HepG2 (cell line): Measurements from ENCODE around the gene CPOX. TPM values are rescaled to one million over a fixed set of nuclear protein-coding genes. Genes with fewer than 3 reads are reported as not detected.
A peak's percentile ranks its signal among the peaks of the same experiment; 100 is the strongest.

ENCODE experiments used
- ATAC-seq: fragments of 200-7000 bp; cut with Tn5 transposase; 3 replicates; pipeline ENCODE4 v1.9.1; 2020; ENCODE audit warnings: mild to moderate bottlenecking, moderate library complexity
- BruUV-seq: library from RNA; stranded (reverse); fragments of 400-500 nt; replicated peaks from 2 replicates; lab custom pipeline; 2021; lab: Mats Ljungman, UMichigan
- CTCF ChIA-PET: fragments of 300-600 bp; formaldehyde crosslinking; extraction: SDS; loops from one replicate; lab custom pipeline; 2021; ENCODE audit warnings: low total read pairs, inconsistent platforms, low intra/inter-chr PET ratio; lab: Yijun Ruan, JAX
- POLR2A ChIA-PET: fragments of 350-600 bp; sonication (Branson Sonifier 250); formaldehyde crosslinking; loops from one replicate; lab custom pipeline; 2020; ENCODE audit warnings: antibody characterized with exemption, inconsistent platforms; lab: Yijun Ruan, JAX
- DNase-seq: peaks from one replicate; pipeline ENCODE4 v3.0.0-alpha.2; 2015; ENCODE audit warnings: low spot score
- FAIRE-seq: peaks from 3 replicates; lab custom pipeline; 2011; peaks lifted over from hg19 to GRCh38; lab: Jason Lieb, UNC
- H2AFZ ChIP-seq: one replicate; pipeline ENCODE4 v1.6.1; 2011; ENCODE audit warnings: low read length, inconsistent platforms
- H3K27ac ChIP-seq: fragments of 300-600 bp; 3 replicates; pipeline ENCODE4 v1.8.0; 2011; ENCODE audit warnings: mixed run types, mild to moderate bottlenecking, mixed read lengths, low read length, inconsistent platforms; ENCODE audit not compliant: insufficient read depth; ENCODE audit errors: extremely low read length
- H3K27me3 ChIP-seq, 2 experiments: fragments of 200-600 bp in 1 of 2; 2 replicates in 1 of 2; 3 replicates in 1 of 2; pipeline versions ENCODE4 v1.6.0 to v1.8.0; 2011; ENCODE audit warnings: low read length in 2 of 2, mild to moderate bottlenecking in 2 of 2, moderate library complexity in 2 of 2, inconsistent platforms in 1 of 2; ENCODE audit not compliant: insufficient read depth in 2 of 2, control insufficient read depth in 1 of 2
- H3K36me3 ChIP-seq, 2 experiments: fragments of 200-600 bp in 1 of 2; replicated peaks in 1 of 2; 2 replicates in 1 of 2; 3 replicates in 1 of 2; pipeline versions ENCODE4 v1.5.1 to v1.8.0; 2011; ENCODE audit warnings: low read length in 2 of 2, inconsistent platforms in 1 of 2; ENCODE audit not compliant: insufficient read depth in 2 of 2, control insufficient read depth in 1 of 2
- H3K4me1 ChIP-seq: 2 replicates; pipeline ENCODE4 v1.5.1; 2012; ENCODE audit warnings: low read length, inconsistent platforms; ENCODE audit not compliant: insufficient read depth
- H3K4me2 ChIP-seq: 2 replicates; pipeline ENCODE4 v1.6.0; 2011; ENCODE audit warnings: low read depth, low read length, inconsistent platforms
- H3K4me3 ChIP-seq, 3 experiments: fragments of 200-600 bp in 1 of 3; sonication (generic), shearing (Covaris generic) in 1 of 3; replicated peaks in 1 of 3; 2 replicates each; pipeline ENCODE4 v1.5.1; 2011 to 2016; ENCODE audit warnings: low read length in 3 of 3, inconsistent platforms in 2 of 3, low read depth in 2 of 3, mild to moderate bottlenecking in 2 of 3, control low read depth in 1 of 3, mixed read lengths in 1 of 3; ENCODE audit not compliant: insufficient read depth in 1 of 3
- H3K79me2 ChIP-seq: one replicate; pipeline ENCODE4 v1.6.1; 2011; ENCODE audit warnings: low read length, inconsistent platforms; ENCODE audit not compliant: insufficient read depth
- H3K9ac ChIP-seq: 2 replicates; pipeline ENCODE4 v1.6.0; 2011; ENCODE audit warnings: mild to moderate bottlenecking, low read depth, low read length, inconsistent platforms; ENCODE audit not compliant: insufficient read depth
- H3K9me3 ChIP-seq: 2 replicates; pipeline ENCODE4 v1.5.1; 2012; ENCODE audit warnings: mild to moderate bottlenecking, low read length
- H4K20me1 ChIP-seq: 2 replicates; pipeline ENCODE4 v1.6.0; 2011; ENCODE audit warnings: inconsistent platforms, mild to moderate bottlenecking, low read length, moderate library complexity; ENCODE audit not compliant: insufficient read depth
- REST ChIP-seq, 2 experiments: IDR thresholded peaks; 2 replicates each; pipeline ENCODE4 v1.6.1; 2011 to 2012; ENCODE audit warnings: low read length in 2 of 2, borderline replicate concordance in 1 of 2, low read depth in 1 of 2, mild to moderate bottlenecking in 1 of 2, moderate library complexity in 1 of 2
- SMC3 ChIP-seq: IDR thresholded peaks from 2 replicates; pipeline ENCODE4 v1.6.1; 2011; ENCODE audit warnings: low read length, improper control_type of control experiment
- ZFP36L1 ChIP-seq: sonication (generic); formaldehyde crosslinking; IDR thresholded peaks from 2 replicates; pipeline ENCODE4 v1.8.0; 2022; ENCODE audit warnings: mild to moderate bottlenecking, missing genetic modification reagents, moderate library complexity
- ZNF629 ChIP-seq: sonication (generic); formaldehyde crosslinking; conservative IDR thresholded peaks from 2 replicates; pipeline ENCODE4 v1.5.0; 2020; ENCODE audit warnings: missing genetic modification reagents
- ZNF710 ChIP-seq: sonication (generic); formaldehyde crosslinking; IDR thresholded peaks from 2 replicates; pipeline ENCODE4 v1.5.0; 2020; ENCODE audit warnings: mild to moderate bottlenecking, missing genetic modification reagents, borderline replicate concordance
- ZSCAN29 ChIP-seq: sonication (generic); formaldehyde crosslinking; conservative IDR thresholded peaks from 2 replicates; pipeline ENCODE4 v1.4.0; 2020; ENCODE audit warnings: mild to moderate bottlenecking, missing genetic modification reagents
- WGBS: methylation state at CpG from one replicate; pipeline ENCODE4 v1.1.6; 2017; ENCODE audit warnings: low lambda C conversion rate; 5-methylcytosine and 5-hydroxymethylcytosine counted together
- in situ Hi-C: cut with HindIII; loops from 2 replicates; pipeline ENCODE4 v1.10.0; 2017; ENCODE audit warnings: low pct_unique_long_range_greater_than_20kb; ENCODE audit not compliant: extremely low pct_ligation_motif_present
- intact Hi-C: fragments of 100-400 bp; cut with micrococcal nuclease; formaldehyde crosslinking; loops from one replicate; pipeline ENCODE4 v1.10.0; 2022; ENCODE audit not compliant: unreplicated experiment
- polyA plus RNA-seq, 8 experiments: library from polyadenylated mRNA; depleted of rRNA in 3 of 8; stranded (reverse) in 7 of 8; unstranded in 1 of 8; fragments of >200 nt; fragmentation: Illumina TruSeq in 4 of 8; extraction: Trizol in 4 of 8; gene quantifications; 2 replicates each; pipeline versions ENCODE4 v1.2.1 to v1.2.3, GENCODE V29; 2011 to 2016; ENCODE audit warnings: low read depth in 4 of 8, missing spikeins in 1 of 8, mixed read lengths in 1 of 8; ENCODE audit not compliant: insufficient read depth in 1 of 8
- total RNA-seq, 5 experiments: library from RNA; depleted of rRNA; stranded (reverse); fragments of >200 nt; fragmentation: Illumina TruSeq; extraction: Trizol; gene quantifications; 2 replicates each; pipeline ENCODE4 v1.2.3, GENCODE V29; 2016; ENCODE audit warnings: low read depth in 1 of 5
- TF ChIP-seq, protein P1 (sequence below): sonication (generic); formaldehyde crosslinking; IDR thresholded peaks from 2 replicates; pipeline ENCODE4 v1.9.0; 2021; ENCODE audit warnings: missing genetic modification reagents, borderline replicate concordance
- TF ChIP-seq, protein P2 (sequence below): sonication (generic); formaldehyde crosslinking; IDR thresholded peaks from 2 replicates; pipeline ENCODE4 v1.5.0; 2020; ENCODE audit warnings: mild to moderate bottlenecking, missing genetic modification reagents, moderate library complexity
- TF ChIP-seq, protein P3 (sequence below): sonication (generic); formaldehyde crosslinking; IDR thresholded peaks from 2 replicates; pipeline ENCODE4 v1.4.0; 2020; ENCODE audit warnings: missing genetic modification reagents

Gene CPOX
- total and polyA plus RNA-seq, 2 of the 13 experiments (the other 11 are each of a cell fraction or from before 2014, with no cell fraction given), result 34.2 to 37.2 TPM

GRCh38 chr3:98612587-98612986 lies 19.2 kb upstream of the CPOX start:
- H3K36me3 ChIP-seq, result no peaks in the 10 kb centered on the region
- intact Hi-C loops, result loop anchor here (5.0 kb wide), 1 partner anchor 115 kb away; no protein-coding TSS in a partner anchor
- 44% methylated on average over 5 of the region's 5 CpGs for WGBS
- H3K9me3 ChIP-seq, result no peaks in the 10 kb centered on the region
- H3K4me1 ChIP-seq, result 0 out of 2 replicates have a peak, but pooled peaks cover 14% of the 10 kb centered on the region
- peak; percentile 43 for DNase-seq
- in situ Hi-C loops, result no loop called here
- H3K79me2 ChIP-seq, result no peaks in the 10 kb centered on the region
- no peak overlapping the region for H2AFZ ChIP-seq
- no TSS peak for BruUV-seq
- peak; percentile 37 for FAIRE-seq
- H3K4me3 ChIP-seq, result no peak overlapping the region
- H3K27ac ChIP-seq, result no peak overlapping the region
- CTCF ChIA-PET, result no interaction called here
- H3K9ac ChIP-seq, result no peak overlapping the region
- POLR2A ChIA-PET, result no interaction called here
- H4K20me1 ChIP-seq, result no peaks in the 10 kb centered on the region
- ATAC-seq, result peak; percentile 96
- no peaks in the 10 kb centered on the region for H3K27me3 ChIP-seq
- H3K4me2 ChIP-seq, result peak overlapping the region; percentile 53; the same call in 1 of the 2 replicates
- TF ChIP-seq ZNF710 (CRISPR knock-in tag) (no peak), ZSCAN29 (CRISPR knock-in tag) (no peak), SMC3 (peak; percentile 54; the same call in 1 of the 2 replicates), ZFP36L1 (CRISPR knock-in tag) (no peak), ZNF629 (no peak), REST (IDR thresholded peaks at IDR 0.05; ENCODE audit: borderline replicate concordance in 1 of 2, low read depth in 1 of 2, low read length in 2 of 2) (no peak)
- TF ChIP-seq, protein P1, sequence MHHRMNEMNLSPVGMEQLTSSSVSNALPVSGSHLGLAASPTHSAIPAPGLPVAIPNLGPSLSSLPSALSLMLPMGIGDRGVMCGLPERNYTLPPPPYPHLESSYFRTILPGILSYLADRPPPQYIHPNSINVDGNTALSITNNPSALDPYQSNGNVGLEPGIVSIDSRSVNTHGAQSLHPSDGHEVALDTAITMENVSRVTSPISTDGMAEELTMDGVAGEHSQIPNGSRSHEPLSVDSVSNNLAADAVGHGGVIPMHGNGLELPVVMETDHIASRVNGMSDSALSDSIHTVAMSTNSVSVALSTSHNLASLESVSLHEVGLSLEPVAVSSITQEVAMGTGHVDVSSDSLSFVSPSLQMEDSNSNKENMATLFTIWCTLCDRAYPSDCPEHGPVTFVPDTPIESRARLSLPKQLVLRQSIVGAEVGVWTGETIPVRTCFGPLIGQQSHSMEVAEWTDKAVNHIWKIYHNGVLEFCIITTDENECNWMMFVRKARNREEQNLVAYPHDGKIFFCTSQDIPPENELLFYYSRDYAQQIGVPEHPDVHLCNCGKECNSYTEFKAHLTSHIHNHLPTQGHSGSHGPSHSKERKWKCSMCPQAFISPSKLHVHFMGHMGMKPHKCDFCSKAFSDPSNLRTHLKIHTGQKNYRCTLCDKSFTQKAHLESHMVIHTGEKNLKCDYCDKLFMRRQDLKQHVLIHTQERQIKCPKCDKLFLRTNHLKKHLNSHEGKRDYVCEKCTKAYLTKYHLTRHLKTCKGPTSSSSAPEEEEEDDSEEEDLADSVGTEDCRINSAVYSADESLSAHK (CRISPR knock-in tag), result no peak
- TF ChIP-seq, protein P2, sequence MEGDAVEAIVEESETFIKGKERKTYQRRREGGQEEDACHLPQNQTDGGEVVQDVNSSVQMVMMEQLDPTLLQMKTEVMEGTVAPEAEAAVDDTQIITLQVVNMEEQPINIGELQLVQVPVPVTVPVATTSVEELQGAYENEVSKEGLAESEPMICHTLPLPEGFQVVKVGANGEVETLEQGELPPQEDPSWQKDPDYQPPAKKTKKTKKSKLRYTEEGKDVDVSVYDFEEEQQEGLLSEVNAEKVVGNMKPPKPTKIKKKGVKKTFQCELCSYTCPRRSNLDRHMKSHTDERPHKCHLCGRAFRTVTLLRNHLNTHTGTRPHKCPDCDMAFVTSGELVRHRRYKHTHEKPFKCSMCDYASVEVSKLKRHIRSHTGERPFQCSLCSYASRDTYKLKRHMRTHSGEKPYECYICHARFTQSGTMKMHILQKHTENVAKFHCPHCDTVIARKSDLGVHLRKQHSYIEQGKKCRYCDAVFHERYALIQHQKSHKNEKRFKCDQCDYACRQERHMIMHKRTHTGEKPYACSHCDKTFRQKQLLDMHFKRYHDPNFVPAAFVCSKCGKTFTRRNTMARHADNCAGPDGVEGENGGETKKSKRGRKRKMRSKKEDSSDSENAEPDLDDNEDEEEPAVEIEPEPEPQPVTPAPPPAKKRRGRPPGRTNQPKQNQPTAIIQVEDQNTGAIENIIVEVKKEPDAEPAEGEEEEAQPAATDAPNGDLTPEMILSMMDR (CRISPR knock-in tag), result peak; percentile 67
- TF ChIP-seq, protein P3, sequence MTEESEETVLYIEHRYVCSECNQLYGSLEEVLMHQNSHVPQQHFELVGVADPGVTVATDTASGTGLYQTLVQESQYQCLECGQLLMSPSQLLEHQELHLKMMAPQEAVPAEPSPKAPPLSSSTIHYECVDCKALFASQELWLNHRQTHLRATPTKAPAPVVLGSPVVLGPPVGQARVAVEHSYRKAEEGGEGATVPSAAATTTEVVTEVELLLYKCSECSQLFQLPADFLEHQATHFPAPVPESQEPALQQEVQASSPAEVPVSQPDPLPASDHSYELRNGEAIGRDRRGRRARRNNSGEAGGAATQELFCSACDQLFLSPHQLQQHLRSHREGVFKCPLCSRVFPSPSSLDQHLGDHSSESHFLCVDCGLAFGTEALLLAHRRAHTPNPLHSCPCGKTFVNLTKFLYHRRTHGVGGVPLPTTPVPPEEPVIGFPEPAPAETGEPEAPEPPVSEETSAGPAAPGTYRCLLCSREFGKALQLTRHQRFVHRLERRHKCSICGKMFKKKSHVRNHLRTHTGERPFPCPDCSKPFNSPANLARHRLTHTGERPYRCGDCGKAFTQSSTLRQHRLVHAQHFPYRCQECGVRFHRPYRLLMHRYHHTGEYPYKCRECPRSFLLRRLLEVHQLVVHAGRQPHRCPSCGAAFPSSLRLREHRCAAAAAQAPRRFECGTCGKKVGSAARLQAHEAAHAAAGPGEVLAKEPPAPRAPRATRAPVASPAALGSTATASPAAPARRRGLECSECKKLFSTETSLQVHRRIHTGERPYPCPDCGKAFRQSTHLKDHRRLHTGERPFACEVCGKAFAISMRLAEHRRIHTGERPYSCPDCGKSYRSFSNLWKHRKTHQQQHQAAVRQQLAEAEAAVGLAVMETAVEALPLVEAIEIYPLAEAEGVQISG (CRISPR knock-in tag), result peak; percentile 92
